HepG2 (cell line): ENCODE results near the gene CDC42BPG.

Source experiments
- PHF8 ChIP-seq: sonication (generic); formaldehyde crosslinking; IDR thresholded peaks from 2 replicates; pipeline ENCODE4 v1.5.0; 2020; ENCODE audit warnings: missing genetic modification reagents
- RAD21 ChIP-seq: fragments of 450-650 bp; formaldehyde crosslinking; IDR thresholded peaks from 2 replicates; pipeline ENCODE4 v1.5.0; 2020; ENCODE audit warnings: mild to moderate bottlenecking
- TAF1 ChIP-seq: sonication (generic); formaldehyde crosslinking; IDR thresholded peaks from 2 replicates; pipeline ENCODE4 v1.4.0; 2020; ENCODE audit warnings: missing genetic modification reagents
- ZNF614 ChIP-seq: IDR thresholded peaks from 2 replicates; pipeline ENCODE4 v1.6.1; 2018; ENCODE audit warnings: missing biosample characterization, missing genetic modification reagents, inconsistent platforms, borderline replicate concordance

GRCh38 chr11:64887757-64888405 is 43.4 kb upstream of the CDC42BPG start:
- TF ChIP-seq TAF1 (no peak), RAD21 (CRISPR knock-in tag) (peak; percentile 66), ZNF614 (CRISPR knock-in tag) (no peak; the same call in 1 of the 2 replicates), PHF8 (0 out of 2 replicates have a peak, but pooled peaks have one; percentile 18)
